K562 (cell line): Measurements from ENCODE around the gene PCBP3. TPM values are rescaled to one million over a fixed set of nuclear protein-coding genes. Genes with fewer than 3 reads are reported as not detected.

Experiments used
- ATAC-seq: fragments of 200-7000 bp; cut with Tn5 transposase; 3 replicates; pipeline ENCODE4 v1.9.1; 2020; ENCODE audit warnings: moderate library complexity
- BruUV-seq: library from RNA; stranded (reverse); fragments of 400-500 nt; replicated peaks from 2 replicates; lab custom pipeline; 2021; lab: Mats Ljungman, UMichigan
- CTCF ChIA-PET: fragments of 300-600 bp; formaldehyde crosslinking; extraction: SDS; loops from one replicate; lab custom pipeline; 2021; ENCODE audit warnings: low intra/inter-chr PET ratio; lab: Yijun Ruan, JAX
- POLR2A ChIA-PET: fragments of 300-600, 350-650 bp; sonication (Branson Sonifier 250); formaldehyde crosslinking; extraction: SDS; loops from one replicate; lab custom pipeline; 2021; ENCODE audit warnings: antibody characterized with exemption, inconsistent platforms; lab: Yijun Ruan, JAX
- DNase-seq, 4 experiments: peaks; one replicate each; pipeline versions ENCODE4 v3.0.0 to v3.0.0-alpha.2; 2011 to 2018; ENCODE audit warnings: low spot score in 3 of 4, mixed read lengths in 3 of 4; ENCODE audit errors: extremely low read depth in 1 of 4
- FAIRE-seq: peaks from 2 replicates; lab custom pipeline; 2011; peaks lifted over from hg19 to GRCh38; lab: Jason Lieb, UNC
- H2AFZ ChIP-seq: 2 replicates; pipeline ENCODE4 v1.6.0; 2011; ENCODE audit warnings: low read depth, low read length, control low read depth, inconsistent platforms
- H3K27ac ChIP-seq: fragments of 200-600 bp; 3 replicates; pipeline ENCODE4 v1.8.0; 2011; ENCODE audit warnings: low read depth, mild to moderate bottlenecking, control low read depth, inconsistent platforms, low read length, moderate library complexity, mixed read lengths; ENCODE audit errors: extremely low read depth
- H3K27me3 ChIP-seq, 2 experiments: fragments of 300-600 bp in 1 of 2; 2 replicates in 1 of 2; 3 replicates in 1 of 2; pipeline versions ENCODE4 v1.6.0 to v1.8.0; 2011; ENCODE audit warnings: inconsistent platforms in 2 of 2, low read length in 2 of 2, mild to moderate bottlenecking in 1 of 2, mixed read lengths in 1 of 2, moderate library complexity in 1 of 2; ENCODE audit not compliant: control insufficient read depth in 2 of 2, insufficient read depth in 2 of 2
- H3K36me3 ChIP-seq: fragments of 300-600 bp; 3 replicates; pipeline ENCODE4 v1.8.0; 2011; ENCODE audit warnings: mild to moderate bottlenecking, low read length, inconsistent platforms; ENCODE audit not compliant: control insufficient read depth, insufficient read depth
- H3K4me1 ChIP-seq, 2 experiments: fragments of 200-600 bp in 1 of 2; replicated peaks in 1 of 2; 2 replicates in 1 of 2; 3 replicates in 1 of 2; pipeline versions ENCODE4 v1.5.1 to v1.8.0; 2011; ENCODE audit warnings: inconsistent platforms in 2 of 2, low read length in 2 of 2, mild to moderate bottlenecking in 1 of 2, mixed read lengths in 1 of 2, moderate library complexity in 1 of 2; ENCODE audit not compliant: control insufficient read depth in 2 of 2, insufficient read depth in 2 of 2
- H3K4me2 ChIP-seq: 2 replicates; pipeline ENCODE4 v1.6.1; 2011; ENCODE audit warnings: low read length, control low read depth, inconsistent platforms, mixed read lengths; ENCODE audit not compliant: insufficient read depth
- H3K4me3 ChIP-seq: fragments of 200-600 bp; sonication (generic), shearing (Covaris generic); 2 replicates; pipeline ENCODE4 v1.5.1; 2016; ENCODE audit warnings: control low read depth, inconsistent platforms
- H3K79me2 ChIP-seq: fragments of 200-600 bp; 3 replicates; pipeline ENCODE4 v1.8.0; 2011; ENCODE audit warnings: low read length, inconsistent platforms; ENCODE audit not compliant: control insufficient read depth, insufficient read depth
- H3K9ac ChIP-seq, 2 experiments: 2 replicates each; pipeline versions ENCODE4 v1.6.0 to v1.6.1; 2011; ENCODE audit warnings: low read depth in 2 of 2, low read length in 2 of 2, control low read depth in 1 of 2, inconsistent platforms in 1 of 2, mild to moderate bottlenecking in 1 of 2, mixed read lengths in 1 of 2; ENCODE audit not compliant: insufficient read depth in 1 of 2
- H3K9me1 ChIP-seq: one replicate; pipeline ENCODE4 v1.6.0; 2011; ENCODE audit warnings: inconsistent platforms, mild to moderate bottlenecking, low read length, moderate library complexity; ENCODE audit not compliant: control insufficient read depth, insufficient read depth
- H3K9me3 ChIP-seq: replicated peaks from 2 replicates; pipeline ENCODE4 v1.5.1; 2011; ENCODE audit warnings: low read depth, low read length, inconsistent platforms; ENCODE audit not compliant: control insufficient read depth, insufficient read depth
- H4K20me1 ChIP-seq: replicated peaks from 2 replicates; pipeline ENCODE4 v1.6.1; 2011; ENCODE audit warnings: low read length, inconsistent platforms, mixed read lengths; ENCODE audit not compliant: control insufficient read depth, insufficient read depth
- ATF4 ChIP-seq: fragments of 450-650 bp; formaldehyde crosslinking; IDR thresholded peaks from 2 replicates; pipeline ENCODE4 v1.4.0; 2022; ENCODE audit warnings: mild to moderate bottlenecking, moderate library complexity
- CTCFL ChIP-seq: IDR thresholded peaks from 2 replicates; pipeline ENCODE4 v1.6.1; 2011; ENCODE audit warnings: borderline replicate concordance, low read depth, mild to moderate bottlenecking, moderate library complexity, low read length; ENCODE audit not compliant: insufficient read depth, poor library complexity, severe bottlenecking
- HNRNPL ChIP-seq: fragments of 200-400 bp; formaldehyde crosslinking; IDR thresholded peaks from 2 replicates; pipeline ENCODE4 v1.6.1; 2017; ENCODE audit warnings: low read depth, mild to moderate bottlenecking, low read length
- KHSRP ChIP-seq: fragments of 450-650 bp; IDR thresholded peaks from 2 replicates; pipeline ENCODE4 v1.6.1; 2017
- PRPF4 ChIP-seq: fragments of 200-400 bp; formaldehyde crosslinking; IDR thresholded peaks from one replicate; pipeline ENCODE4 v1.6.1; 2017; ENCODE audit warnings: low read length, low read depth, mild to moderate bottlenecking; ENCODE audit not compliant: insufficient read depth, poor library complexity, severe bottlenecking
- ZNF57 ChIP-seq: fragments of 450-650 bp; formaldehyde crosslinking; IDR thresholded peaks from 2 replicates; pipeline ENCODE4 v1.4.0; 2020; ENCODE audit warnings: mild to moderate bottlenecking, moderate library complexity
- ZNF586 ChIP-seq: fragments of 450-650 bp; formaldehyde crosslinking; conservative IDR thresholded peaks from 2 replicates; pipeline ENCODE4 v1.4.0; 2020; ENCODE audit warnings: mild to moderate bottlenecking, moderate library complexity
- ZNF740 ChIP-seq, 3 experiments: fragments of 200-800 bp in 1 of 3; sonication (Bioruptor generic) in 1 of 3; sonication (generic) in 1 of 3; formaldehyde crosslinking in 1 of 3; IDR thresholded peaks; 2 replicates each; pipeline versions ENCODE4 v1.6.1 to v1.8.0; 2016 to 2022; ENCODE audit warnings: mild to moderate bottlenecking in 2 of 3, missing compliant biosample characterization in 2 of 3, missing genetic modification characterization in 2 of 3, missing genetic modification reagents in 1 of 3
- ZNF785 ChIP-seq: fragments of 250-450 bp; sonication (Bioruptor Pico); IDR thresholded peaks from 2 replicates; pipeline ENCODE4 v1.4.0; 2020; ENCODE audit warnings: mild to moderate bottlenecking
- WGBS: fragments of 100-300 bp; shearing (Covaris generic); methylation state at CpG from one replicate; pipeline ENCODE4 v1.1.6; 2016; ENCODE audit warnings: low coverage, mixed read lengths; ENCODE audit not compliant: insufficient coverage; ENCODE audit errors: missing lambda C conversion rate; 5-methylcytosine and 5-hydroxymethylcytosine counted together
- in situ Hi-C: fragments of 300-500 bp; cut with MboI; formaldehyde crosslinking; loops from 4 replicates; pipeline ENCODE4 v1.15.0; 2018; ENCODE audit warnings: inconsistent platforms, mixed read lengths
- intact Hi-C: fragments of 100-400 bp; cut with micrococcal nuclease; formaldehyde crosslinking; loops from 2 replicates; pipeline ENCODE4 v1.14.2; 2022
- polyA plus RNA-seq, 8 experiments: library from polyadenylated mRNA; depleted of rRNA in 4 of 8; stranded (reverse) in 5 of 8; unstranded in 3 of 8; fragments of >200 nt; fragmentation: Nextera tagmentation in 2 of 8; fragmentation: Illumina TruSeq in 1 of 8; extraction: Ambion mirVana in 2 of 8; extraction: Trizol in 1 of 8; gene quantifications; 2 replicates each; pipeline versions ENCODE4 v1.2.1 to v1.2.3, GENCODE V29; 2011 to 2014; ENCODE audit warnings: inconsistent platforms in 1 of 8, missing spikeins in 1 of 8
- total RNA-seq, 7 experiments: library from RNA; depleted of rRNA in 6 of 7; stranded (reverse); fragments of >200 nt in 6 of 7; fragmentation: Illumina TruSeq in 2 of 7; extraction: Trizol in 2 of 7; gene quantifications; 2 replicates each; pipeline versions ENCODE4 v1.2.1 to v1.2.3, GENCODE V29; 2011 to 2021; ENCODE audit warnings: low replicate concordance in 1 of 7

The PCBP3 gene
- total and polyA plus RNA-seq, 9 of the 15 experiments (the other 6 are each of a cell fraction or from before 2014, with no cell fraction given): 0.18 TPM; not detected in 8

- no peak overlapping the region for H3K9ac ChIP-seq
- in situ Hi-C loops: no loop called here
- H3K4me2 ChIP-seq: no peak overlapping the region
- no peak for DNase-seq
- H4K20me1 ChIP-seq: 0 out of 2 replicates have a peak, but pooled peaks cover 12% of the 10 kb centered on the region
- TF ChIP-seq ZNF57 (CRISPR knock-in tag) (no peak), CTCFL (no peak), KHSRP (no peak), PRPF4 (no peak), ZNF740 (CRISPR knock-in tag; IDR thresholded peaks at IDR 0.05) (no peak), ZNF740 (tag; IDR thresholded peaks at IDR 0.05) (no peak), HNRNPL (no peak), ZNF785 (CRISPR knock-in tag) (no peak), ZNF586 (CRISPR knock-in tag) (no peak), ATF4 (CRISPR knock-in tag) (no peak)
- TF ChIP-seq, all 486 proteins: peak for 0
- POLR2A ChIA-PET: no interaction called here
- peaks cover 3% of the 10 kb centered on the region for H3K9me1 ChIP-seq
- no peak for FAIRE-seq
- no peaks in the 10 kb centered on the region for H3K9me3 ChIP-seq
- ATAC-seq: no peak
- H3K4me3 ChIP-seq: no peak overlapping the region
- 0 out of 5 replicates have a peak, but pooled peaks cover 0 to 3% of the 10 kb centered on the region in 2 experiments for H3K4me1 ChIP-seq
- CTCF ChIA-PET: no interaction called here
- WGBS: under 1% methylated on average over 8 of the region's 8 CpGs
- BruUV-seq: no TSS peak
- H2AFZ ChIP-seq: no peak overlapping the region
- intact Hi-C loops: no loop called here
- H3K27me3 ChIP-seq: peaks cover 0 to 22% of the 10 kb centered on the region in 2 experiments; a peak in 3 of 5 replicates
- H3K27ac ChIP-seq: no peak overlapping the region
- no peaks in the 10 kb centered on the region for H3K79me2 ChIP-seq
- no peaks in the 10 kb centered on the region for H3K36me3 ChIP-seq
These were observed 159.6 kb downstream of the PCBP3 start for GRCh38 chr21:45802956-45803617.
